ENCODE data around the gene UBA52. TPM values are rescaled to one million over a fixed set of nuclear protein-coding genes. Genes with fewer than 3 reads are reported as not detected.

The UBA52 gene
- total and polyA plus RNA-seq, 2 donors (not counting 1 experiment from before 2014, with no cell fraction given), result 1,837 to 5,694 TPM

DNA sequence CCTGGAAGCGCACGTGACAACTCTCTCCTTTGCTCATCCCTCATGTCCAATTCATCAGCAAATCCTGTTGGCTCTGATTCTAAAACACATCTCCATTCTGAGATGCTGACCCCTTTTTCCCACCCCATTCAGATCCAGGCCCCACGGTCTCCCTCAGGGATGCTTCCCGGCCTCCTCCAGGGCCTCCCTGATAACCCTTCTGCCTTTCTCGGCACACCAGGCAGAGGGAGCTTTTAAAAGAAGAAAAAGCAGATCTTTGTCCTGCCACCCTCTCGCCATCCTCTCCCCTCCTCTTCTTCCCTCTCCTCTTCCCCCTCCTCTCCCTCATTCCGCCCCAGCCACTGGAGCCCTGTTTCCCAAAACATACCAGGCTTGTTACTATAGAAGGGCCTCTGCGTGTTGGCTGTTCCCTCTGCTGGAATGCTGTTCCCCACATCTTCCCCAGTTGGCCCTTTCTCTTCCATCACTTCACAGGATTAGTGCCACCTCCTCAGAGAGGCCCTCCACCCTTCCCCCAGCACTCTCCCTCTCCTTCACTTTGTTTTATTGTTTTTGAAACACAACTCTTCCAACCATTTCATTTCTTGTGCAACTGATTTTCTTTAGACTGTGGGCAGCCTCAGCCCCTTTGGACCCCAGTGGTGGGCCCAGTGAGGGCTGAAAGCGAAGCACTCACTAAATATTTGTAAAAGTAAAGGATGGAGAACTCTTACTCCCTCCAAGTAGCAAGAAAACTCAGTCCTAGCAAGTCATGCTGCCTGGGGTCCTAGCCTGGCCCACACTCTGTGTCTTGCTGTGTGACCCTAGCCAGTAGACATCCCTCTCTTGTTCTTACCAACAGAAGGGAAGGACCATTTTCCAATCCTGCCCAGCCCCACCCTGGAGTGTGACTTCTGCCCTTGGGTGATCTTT lies 37.4 kb downstream of the UBA52 start:
- ChIA-PET CTCF (no interaction called here), POLR2A (no interaction called here)
- Histone ChIP-seq H3K9me3 (ENCODE audit: control extremely low read depth in 1 of 3, control insufficient read depth in 2 of 3, insufficient read depth in 1 of 3, low read length in 2 of 3) (peaks cover 0 to 27% (median 0%) of the 10 kb centered on the region in 3 donors), H3K27ac (ENCODE audit: low read length in 2 of 2) (no peak overlapping the region), H4K20me1 (ENCODE audit: control insufficient read depth, insufficient read depth, low read length, poor library complexity, severe bottlenecking) (no peaks in the 10 kb centered on the region), H3K9ac (ENCODE audit: low read length) (no peak overlapping the region), H3K36me3 (replicated peaks in 1 of 2; ENCODE audit: control extremely low read depth in 1 of 2, control insufficient read depth in 1 of 2, extremely low read depth in 1 of 2, insufficient read depth in 2 of 2, low read length in 1 of 2) (no peaks in the 10 kb centered on the region), H3K4me2 (replicated peaks; ENCODE audit: low read depth, low read length, poor library complexity, severe bottlenecking) (no peak overlapping the region), H3K79me2 (ENCODE audit: control insufficient read depth, insufficient read depth, low read length) (no peaks in the 10 kb centered on the region), H3K4me1 (ENCODE audit: control insufficient read depth in 2 of 2, insufficient read depth in 2 of 2, low read length in 2 of 2) (peaks cover 51 to 62% of the 10 kb centered on the region in 2 donors), H3K27me3 (replicated peaks in 1 of 4; ENCODE audit: control extremely low read depth in 1 of 4, control insufficient read depth in 3 of 4, insufficient read depth in 4 of 4, low read length in 3 of 4) (peaks cover 0 to 88% (median 68%) of the 10 kb centered on the region in 4 experiments), H3K4me3 (ENCODE audit: control extremely low read depth in 1 of 5, extremely low read depth in 1 of 5, insufficient read depth in 1 of 5, low read depth in 2 of 5, low read length in 4 of 5) (no peak overlapping the region), H2AFZ (ENCODE audit: insufficient read depth, low read depth, low read length, poor library complexity, severe bottlenecking) (no peak overlapping the region)
- 42% methylated on average over 8 of the region's 9 CpGs for WGBS (ENCODE audit: insufficient coverage)
- DNase-seq (no peak), ATAC-seq (ENCODE audit: low read depth) (no peak)
- Mint-ChIP-seq H3K27ac (no peak overlapping the region), H3K4me1 (peaks cover 40% of the 10 kb centered on the region), H3K4me3 (peak overlapping the region; percentile 23), H3K9me3 (ENCODE audit: insufficient read depth) (no peaks in the 10 kb centered on the region), H3K27me3 (peaks cover 48% of the 10 kb centered on the region)
- no peak for TF ChIP-seq EZH2 (IDR thresholded peaks at IDR 0.05; ENCODE audit: borderline replicate concordance, insufficient read depth, low read depth, low read length, poor library complexity, severe bottlenecking)
- TF ChIP-seq, protein P1, sequence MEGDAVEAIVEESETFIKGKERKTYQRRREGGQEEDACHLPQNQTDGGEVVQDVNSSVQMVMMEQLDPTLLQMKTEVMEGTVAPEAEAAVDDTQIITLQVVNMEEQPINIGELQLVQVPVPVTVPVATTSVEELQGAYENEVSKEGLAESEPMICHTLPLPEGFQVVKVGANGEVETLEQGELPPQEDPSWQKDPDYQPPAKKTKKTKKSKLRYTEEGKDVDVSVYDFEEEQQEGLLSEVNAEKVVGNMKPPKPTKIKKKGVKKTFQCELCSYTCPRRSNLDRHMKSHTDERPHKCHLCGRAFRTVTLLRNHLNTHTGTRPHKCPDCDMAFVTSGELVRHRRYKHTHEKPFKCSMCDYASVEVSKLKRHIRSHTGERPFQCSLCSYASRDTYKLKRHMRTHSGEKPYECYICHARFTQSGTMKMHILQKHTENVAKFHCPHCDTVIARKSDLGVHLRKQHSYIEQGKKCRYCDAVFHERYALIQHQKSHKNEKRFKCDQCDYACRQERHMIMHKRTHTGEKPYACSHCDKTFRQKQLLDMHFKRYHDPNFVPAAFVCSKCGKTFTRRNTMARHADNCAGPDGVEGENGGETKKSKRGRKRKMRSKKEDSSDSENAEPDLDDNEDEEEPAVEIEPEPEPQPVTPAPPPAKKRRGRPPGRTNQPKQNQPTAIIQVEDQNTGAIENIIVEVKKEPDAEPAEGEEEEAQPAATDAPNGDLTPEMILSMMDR (IDR thresholded peaks at IDR 0.05), result no peak
- intact Hi-C loops (cut with micrococcal nuclease), result no loop called here

DNA sequence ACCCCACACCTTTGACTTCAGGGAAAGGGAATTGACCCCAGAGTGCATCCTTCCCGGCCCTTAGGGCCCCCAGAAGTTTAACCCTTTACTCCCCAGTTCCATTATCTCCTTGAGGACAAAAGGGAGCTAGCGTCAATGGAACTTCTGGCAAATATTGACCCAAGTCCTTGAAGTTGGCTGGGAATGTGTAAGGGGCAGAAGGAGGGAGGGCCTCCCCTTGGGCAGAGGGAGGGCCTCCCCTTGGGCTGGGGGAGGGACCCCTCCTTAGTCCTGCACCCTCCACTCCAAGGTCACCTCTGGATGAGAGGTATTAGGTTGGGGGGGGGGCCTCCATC lies 38.0 kb downstream of the UBA52 start:
- ChIA-PET POLR2A (no interaction called here), CTCF (no interaction called here)
- H3K4me3 ChIP-seq (ENCODE audit: control extremely low read depth in 1 of 5, extremely low read depth in 1 of 5, insufficient read depth in 1 of 5, low read depth in 2 of 5, low read length in 4 of 5), result no peak overlapping the region
- H3K36me3 ChIP-seq (replicated peaks in 1 of 2; ENCODE audit: control extremely low read depth in 1 of 2, control insufficient read depth in 1 of 2, extremely low read depth in 1 of 2, insufficient read depth in 2 of 2, low read length in 1 of 2), result no peaks in the 10 kb centered on the region
- Mint-ChIP-seq H3K27ac (no peak overlapping the region), H3K4me1 (peaks cover 42% of the 10 kb centered on the region), H3K9me3 (ENCODE audit: insufficient read depth) (no peaks in the 10 kb centered on the region), H3K27me3 (peaks cover 54% of the 10 kb centered on the region), H3K4me3 (no peak overlapping the region)
- peaks cover 0 to 27% (median 0%) of the 10 kb centered on the region in 3 donors for H3K9me3 ChIP-seq (ENCODE audit: control extremely low read depth in 1 of 3, control insufficient read depth in 2 of 3, insufficient read depth in 1 of 3, low read length in 2 of 3)
- ATAC-seq (ENCODE audit: low read depth) (no peak), DNase-seq (no peak)
- no peaks in the 10 kb centered on the region for H4K20me1 ChIP-seq (ENCODE audit: control insufficient read depth, insufficient read depth, low read length, poor library complexity, severe bottlenecking)
- no CpG with 5 or more reads among the region's 2 CpGs for WGBS (ENCODE audit: insufficient coverage)
- H2AFZ ChIP-seq (ENCODE audit: insufficient read depth, low read depth, low read length, poor library complexity, severe bottlenecking), result no peak overlapping the region
- no peaks in the 10 kb centered on the region for H3K79me2 ChIP-seq (ENCODE audit: control insufficient read depth, insufficient read depth, low read length)
- intact Hi-C loops (cut with micrococcal nuclease), result no loop called here
- TF ChIP-seq, protein P1 (IDR thresholded peaks at IDR 0.05), result no peak
- no peak for TF ChIP-seq EZH2 (IDR thresholded peaks at IDR 0.05; ENCODE audit: borderline replicate concordance, insufficient read depth, low read depth, low read length, poor library complexity, severe bottlenecking)
- H3K27me3 ChIP-seq (replicated peaks in 1 of 4; ENCODE audit: control extremely low read depth in 1 of 4, control insufficient read depth in 3 of 4, insufficient read depth in 4 of 4, low read length in 3 of 4), result peaks cover 0 to 88% (median 67%) of the 10 kb centered on the region in 4 experiments
- no peak overlapping the region for H3K9ac ChIP-seq (ENCODE audit: low read length)
- no peak overlapping the region for H3K27ac ChIP-seq (ENCODE audit: low read length in 2 of 2)
- peaks cover 46 to 61% of the 10 kb centered on the region in 2 donors for H3K4me1 ChIP-seq (ENCODE audit: control insufficient read depth in 2 of 2, insufficient read depth in 2 of 2, low read length in 2 of 2)
- no peak overlapping the region for H3K4me2 ChIP-seq (replicated peaks; ENCODE audit: low read depth, low read length, poor library complexity, severe bottlenecking)

Measured in B cell (primary cell).